DND-41 (cell line): Measurements from ENCODE around the gene TFEB.

Source experiments
- ATAC-seq: fragments of 200-7000 bp; cut with Tn5 transposase; 3 replicates; pipeline ENCODE4 v1.9.1; 2021; ENCODE audit warnings: low read depth; ENCODE audit not compliant: insufficient read depth
- DNase-seq: peaks from one replicate; pipeline ENCODE4 v3.0.0-alpha.2; 2020
- H2AFZ ChIP-seq: 2 replicates; pipeline ENCODE4 v1.6.0; 2012; ENCODE audit warnings: low read depth, low read length
- H3K27ac ChIP-seq: 2 replicates; pipeline ENCODE4 v1.5.1; 2012; ENCODE audit warnings: low read length, inconsistent platforms
- H3K27me3 ChIP-seq: fragments of 200-600 bp; sonication (generic); 2 replicates; pipeline ENCODE4 v1.6.0; 2012; ENCODE audit warnings: low read length, mild to moderate bottlenecking, inconsistent platforms; ENCODE audit not compliant: insufficient read depth, poor library complexity
- H3K36me3 ChIP-seq: 2 replicates; pipeline ENCODE4 v1.5.1; 2012; ENCODE audit warnings: low read length, inconsistent platforms; ENCODE audit not compliant: insufficient read depth
- H3K4me1 ChIP-seq: 2 replicates; pipeline ENCODE4 v1.5.1; 2012; ENCODE audit warnings: mild to moderate bottlenecking, low read length; ENCODE audit not compliant: insufficient read depth
- H3K4me2 ChIP-seq: 2 replicates; pipeline ENCODE4 v1.6.0; 2012; ENCODE audit warnings: mild to moderate bottlenecking, moderate library complexity, low read length, inconsistent platforms; ENCODE audit not compliant: insufficient read depth
- H3K4me3 ChIP-seq, 2 experiments: fragments of 200-600 bp in 1 of 2; shearing (Covaris generic) in 1 of 2; 2 replicates each; pipeline ENCODE4 v1.5.1; 2012 to 2016; ENCODE audit warnings: inconsistent platforms in 2 of 2, low read length in 2 of 2, mild to moderate bottlenecking in 2 of 2, low read depth in 1 of 2, moderate library complexity in 1 of 2
- H3K79me2 ChIP-seq: 2 replicates; pipeline ENCODE4 v1.6.0; 2012; ENCODE audit warnings: low read length, inconsistent platforms; ENCODE audit not compliant: insufficient read depth
- H3K9ac ChIP-seq: 2 replicates; pipeline ENCODE4 v1.6.0; 2012; ENCODE audit warnings: low read depth, mild to moderate bottlenecking, inconsistent platforms, low read length, moderate library complexity
- H3K9me3 ChIP-seq: 2 replicates; pipeline ENCODE4 v1.5.1; 2012; ENCODE audit warnings: low read length, moderate library complexity, mild to moderate bottlenecking, inconsistent platforms; ENCODE audit not compliant: insufficient read depth, severe bottlenecking
- H4K20me1 ChIP-seq: 2 replicates; pipeline ENCODE4 v1.6.0; 2012; ENCODE audit warnings: low read length; ENCODE audit not compliant: insufficient read depth
- EZH2 ChIP-seq: IDR thresholded peaks from 3 replicates; pipeline ENCODE4 v1.6.1; 2012; ENCODE audit warnings: borderline replicate concordance, low read depth, mild to moderate bottlenecking, moderate library complexity, low read length, inconsistent platforms; ENCODE audit not compliant: severe bottlenecking
- TF ChIP-seq, protein P1 (sequence below): IDR thresholded peaks from 2 replicates; pipeline ENCODE4 v1.5.1; 2012; ENCODE audit warnings: borderline replicate concordance, low read length, moderate library complexity, mild to moderate bottlenecking; ENCODE audit not compliant: poor library complexity, severe bottlenecking; ENCODE audit errors: extremely low read depth

The TFEB gene

DNA sequence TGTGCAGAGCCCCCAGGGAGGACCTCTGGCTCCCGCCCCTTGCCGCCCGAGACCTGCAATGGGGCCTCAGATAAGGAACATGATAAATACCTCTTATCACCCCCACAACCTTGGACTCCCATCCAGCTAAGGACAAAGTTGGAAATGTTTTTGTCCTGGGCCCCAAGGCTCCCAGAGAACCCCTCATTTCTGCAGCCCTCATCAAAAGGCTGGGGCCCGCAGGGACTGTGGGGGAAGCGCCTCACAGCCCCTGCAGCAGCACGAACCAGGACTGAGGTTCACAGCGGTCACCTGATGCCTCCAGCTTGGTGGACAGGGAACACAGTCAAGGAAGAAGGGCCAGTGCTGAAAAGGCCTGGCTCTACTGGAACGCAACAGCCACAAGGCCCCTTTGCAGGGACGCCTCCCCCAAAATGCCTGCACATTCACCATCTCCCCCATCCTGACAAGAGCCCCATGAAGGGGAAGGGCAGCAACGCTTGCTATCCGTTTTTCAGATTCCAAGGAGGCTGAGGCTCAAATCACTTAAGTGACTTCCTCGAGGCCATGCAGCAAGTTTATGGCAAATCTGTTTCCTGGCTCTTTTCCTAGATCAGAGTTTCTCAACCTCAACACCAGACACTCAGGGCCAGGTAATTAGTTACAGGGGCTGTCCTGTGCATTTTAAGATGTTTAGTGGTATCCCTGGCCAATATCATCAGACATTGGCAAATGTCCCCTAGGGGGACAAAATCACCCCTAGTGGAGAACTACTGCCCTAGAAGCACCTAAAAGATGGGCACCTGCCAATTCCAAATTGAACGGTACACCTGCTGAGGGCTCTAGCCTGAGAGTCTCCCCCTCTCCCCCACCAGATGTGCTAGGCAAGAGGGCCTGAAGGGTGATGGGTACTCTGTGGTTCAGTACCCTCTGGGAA is 10.6 kb downstream of the TFEB start:
- ATAC-seq (no peak), DNase-seq (no peak)
- peaks cover 11% of the 10 kb centered on the region; the same call in 1 of the 2 replicates for H4K20me1 ChIP-seq
- no peak overlapping the region for H3K27ac ChIP-seq
- H3K79me2 ChIP-seq: no peaks in the 10 kb centered on the region
- no peak overlapping the region for H3K4me3 ChIP-seq
- TF ChIP-seq, protein P1, sequence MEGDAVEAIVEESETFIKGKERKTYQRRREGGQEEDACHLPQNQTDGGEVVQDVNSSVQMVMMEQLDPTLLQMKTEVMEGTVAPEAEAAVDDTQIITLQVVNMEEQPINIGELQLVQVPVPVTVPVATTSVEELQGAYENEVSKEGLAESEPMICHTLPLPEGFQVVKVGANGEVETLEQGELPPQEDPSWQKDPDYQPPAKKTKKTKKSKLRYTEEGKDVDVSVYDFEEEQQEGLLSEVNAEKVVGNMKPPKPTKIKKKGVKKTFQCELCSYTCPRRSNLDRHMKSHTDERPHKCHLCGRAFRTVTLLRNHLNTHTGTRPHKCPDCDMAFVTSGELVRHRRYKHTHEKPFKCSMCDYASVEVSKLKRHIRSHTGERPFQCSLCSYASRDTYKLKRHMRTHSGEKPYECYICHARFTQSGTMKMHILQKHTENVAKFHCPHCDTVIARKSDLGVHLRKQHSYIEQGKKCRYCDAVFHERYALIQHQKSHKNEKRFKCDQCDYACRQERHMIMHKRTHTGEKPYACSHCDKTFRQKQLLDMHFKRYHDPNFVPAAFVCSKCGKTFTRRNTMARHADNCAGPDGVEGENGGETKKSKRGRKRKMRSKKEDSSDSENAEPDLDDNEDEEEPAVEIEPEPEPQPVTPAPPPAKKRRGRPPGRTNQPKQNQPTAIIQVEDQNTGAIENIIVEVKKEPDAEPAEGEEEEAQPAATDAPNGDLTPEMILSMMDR: peak; percentile 13
- TF ChIP-seq EZH2: no peak
- H3K9ac ChIP-seq: no peak overlapping the region
- H3K27me3 ChIP-seq: no peaks in the 10 kb centered on the region
- no peak overlapping the region for H2AFZ ChIP-seq
- H3K4me2 ChIP-seq: no peak overlapping the region
- H3K4me1 ChIP-seq: no peaks in the 10 kb centered on the region
- H3K9me3 ChIP-seq: no peaks in the 10 kb centered on the region
- no peaks in the 10 kb centered on the region for H3K36me3 ChIP-seq

DNA sequence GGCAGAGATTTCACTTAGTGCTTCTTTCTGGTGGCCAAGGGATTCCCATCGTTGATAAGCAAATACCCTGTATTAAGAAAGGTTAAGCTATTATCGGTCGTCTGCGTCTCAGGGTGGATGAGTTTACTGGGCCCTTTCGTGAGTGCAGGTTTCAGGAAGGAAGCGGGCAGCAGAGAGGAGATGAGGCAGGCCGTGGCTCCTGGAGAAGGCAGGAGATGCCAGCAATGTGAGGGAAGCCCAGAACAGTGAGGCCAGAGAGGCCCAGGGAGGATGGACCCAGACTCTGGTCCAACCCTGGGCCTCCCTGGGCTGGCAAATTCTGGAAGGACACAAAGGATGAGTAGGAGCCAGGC is 11.2 kb downstream of the TFEB start:
- TF ChIP-seq, protein P1: no peak
- TF ChIP-seq EZH2: no peak
- no peak overlapping the region for H2AFZ ChIP-seq
- no peaks in the 10 kb centered on the region for H3K79me2 ChIP-seq
- H4K20me1 ChIP-seq: peaks cover 11% of the 10 kb centered on the region; the same call in 1 of the 2 replicates
- H3K4me3 ChIP-seq: no peak overlapping the region
- DNase-seq (no peak), ATAC-seq (no peak)
- H3K9me3 ChIP-seq: no peaks in the 10 kb centered on the region
- no peak overlapping the region for H3K4me2 ChIP-seq
- H3K27me3 ChIP-seq: no peaks in the 10 kb centered on the region
- H3K4me1 ChIP-seq: no peaks in the 10 kb centered on the region
- no peaks in the 10 kb centered on the region for H3K36me3 ChIP-seq
- no peak overlapping the region for H3K27ac ChIP-seq
- H3K9ac ChIP-seq: no peak overlapping the region

DNA sequence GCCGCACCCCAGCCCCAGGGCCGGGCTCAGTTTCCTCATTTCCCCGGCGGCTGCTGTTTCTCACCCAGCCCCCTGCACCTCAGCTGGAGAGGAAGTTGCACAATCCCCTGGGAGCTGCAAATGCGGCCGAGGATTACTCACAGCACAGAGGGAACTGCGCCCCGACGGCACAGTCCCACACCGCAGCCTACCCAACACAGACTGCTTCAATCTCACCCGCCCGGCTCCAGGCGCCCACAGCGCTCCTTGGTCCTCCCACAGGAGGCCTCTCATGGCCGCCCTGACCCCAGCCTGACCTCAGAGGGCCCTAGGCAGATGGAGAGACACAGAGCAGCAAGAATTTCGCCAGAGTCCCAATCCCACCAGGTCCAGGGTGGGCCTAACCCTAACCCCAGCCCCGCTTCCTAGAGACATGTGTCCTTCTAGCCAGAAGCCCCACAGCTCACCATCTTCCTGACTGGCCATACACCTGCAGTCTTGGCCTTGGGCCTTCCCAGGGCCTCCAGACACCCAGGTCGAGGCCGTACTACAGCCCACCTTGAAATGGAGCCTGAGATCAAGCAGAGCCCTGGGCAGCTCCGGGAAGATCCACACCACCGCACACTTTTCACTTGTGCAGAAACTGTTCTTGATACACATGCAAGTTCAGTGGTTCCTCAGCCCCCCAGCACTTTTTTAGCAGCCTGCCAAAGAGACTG is 11.7 kb downstream of the TFEB start:
- peak; percentile 52 for DNase-seq
- H3K9ac ChIP-seq: no peak overlapping the region
- no peaks in the 10 kb centered on the region for H3K4me1 ChIP-seq
- no peaks in the 10 kb centered on the region for H3K9me3 ChIP-seq
- no peaks in the 10 kb centered on the region for H3K36me3 ChIP-seq
- no peak overlapping the region for H3K4me3 ChIP-seq
- H3K4me2 ChIP-seq: no peak overlapping the region
- H3K27me3 ChIP-seq: no peaks in the 10 kb centered on the region
- H2AFZ ChIP-seq: no peak overlapping the region
- TF ChIP-seq, protein P1: no peak
- no peak for TF ChIP-seq EZH2
- peaks cover 11% of the 10 kb centered on the region; the same call in 1 of the 2 replicates for H4K20me1 ChIP-seq
- H3K79me2 ChIP-seq: no peaks in the 10 kb centered on the region
- H3K27ac ChIP-seq: no peak overlapping the region
- peak; percentile 83 for ATAC-seq
